GM18505 (cell line): Measurements from ENCODE around the gene APOBEC3A.

Source experiments
- ATAC-seq: cut with Tn5 transposase; IDR thresholded peaks from one replicate; pipeline ENCODE4 v1.9.1; 2021; ENCODE audit not compliant: unreplicated experiment
- POLR2A ChIP-seq: IDR thresholded peaks from 4 replicates; pipeline ENCODE4 v1.6.1; 2011; ENCODE audit warnings: borderline replicate concordance; ENCODE audit not compliant: insufficient read depth, insufficient read length; ENCODE audit errors: extremely low read depth

APOBEC3A gene

GRCh38 chr22:38947321-38948140, 9.9 kb upstream of the APOBEC3A start:
- no peak for TF ChIP-seq POLR2A
- no peak for ATAC-seq

GRCh38 chr22:38948181-38948940, 9.0 kb upstream of the APOBEC3A start:
- TF ChIP-seq POLR2A = no peak
- ATAC-seq = no peak

- no peak for TF ChIP-seq POLR2A
- no peak for ATAC-seq
These were observed 7.5 kb upstream of the APOBEC3A start for GRCh38 chr22:38949889-38950405.

GRCh38 chr22:38950527-38951295, 6.7 kb upstream of the APOBEC3A start:
- no peak for ATAC-seq
- no peak for TF ChIP-seq POLR2A

GRCh38 chr22:38951734-38952133, 5.7 kb upstream of the APOBEC3A start:
- TF ChIP-seq POLR2A = no peak
- no peak for ATAC-seq

- no peak for TF ChIP-seq POLR2A
- ATAC-seq = no peak
These were observed 5.0 kb upstream of the APOBEC3A start for GRCh38 chr22:38952281-38952993.

- TF ChIP-seq POLR2A = no peak
These were observed 4.3 kb upstream of the APOBEC3A start for GRCh38 chr22:38953091-38953490.

GRCh38 chr22:38953577-38954413, 3.6 kb upstream of the APOBEC3A start:
- peak; percentile 51 for ATAC-seq
- TF ChIP-seq POLR2A = peak; percentile 72

More at GRCh38 chr22:38953091-38953490, 4.3 kb upstream of the APOBEC3A start:
- no peak for ATAC-seq

- TF ChIP-seq POLR2A = no peak
- ATAC-seq = no peak
These were observed 2.9 kb upstream of the APOBEC3A start for GRCh38 chr22:38954414-38955043.

- no peak for TF ChIP-seq POLR2A
These were observed 2.0 kb upstream of the APOBEC3A start for GRCh38 chr22:38955250-38955905.

GRCh38 chr22:38955926-38956325, 1.5 kb upstream of the APOBEC3A start:
- ATAC-seq = no peak

More at GRCh38 chr22:38955250-38955905, 2.0 kb upstream of the APOBEC3A start:
- no peak for ATAC-seq

More at GRCh38 chr22:38955926-38956325, 1.5 kb upstream of the APOBEC3A start:
- no peak for TF ChIP-seq POLR2A
